ENCODE data around the gene UNC5C. TPM values are rescaled to one million over a fixed set of nuclear protein-coding genes. Genes with fewer than 3 reads are reported as not detected.

The UNC5C gene
- total and polyA plus RNA-seq, 10 of the 15 experiments (the other 5 are each of a cell fraction or from before 2014, with no cell fraction given), result 0.02 to 2.0 (median 0.15) TPM; not detected in 1

DNA sequence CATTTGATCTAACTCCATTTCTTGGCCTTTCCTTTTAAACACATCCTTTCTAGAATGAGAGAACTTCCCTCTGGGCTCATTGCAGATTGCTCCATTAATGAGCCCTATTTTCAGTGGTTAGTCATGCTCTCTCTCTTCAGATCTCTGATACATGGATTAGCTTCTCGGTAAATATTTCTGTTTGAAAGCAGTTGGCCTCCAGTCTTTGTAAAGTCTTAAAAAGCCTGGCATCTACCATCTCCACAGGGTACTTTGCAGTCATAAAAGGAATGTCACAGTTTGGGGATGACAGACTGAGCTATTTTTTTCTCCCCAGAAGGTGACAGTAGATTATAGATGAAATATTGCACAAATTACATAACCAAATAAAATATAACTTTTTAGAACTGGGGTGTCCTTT is 72.7 kb downstream of the UNC5C start:
- ChIA-PET RAD21 (ENCODE audit: unreplicated experiment) (no interaction called here), SMC1A (ENCODE audit: uncharacterized antibody, unreplicated experiment) (no interaction called here), CTCF (no interaction called here), POLR2A (no interaction called here)
- Histone ChIP-seq H3K36me3 (ENCODE audit: control insufficient read depth in 2 of 2, insufficient read depth in 2 of 2, low read length in 1 of 2) (no peaks in the 10 kb centered on the region), H3K27me3 (replicated peaks in 1 of 2; ENCODE audit: control insufficient read depth in 2 of 2, insufficient read depth in 2 of 2, low read length in 1 of 2) (no peaks in the 10 kb centered on the region), H3K9ac (ENCODE audit: control insufficient read depth, insufficient read depth, low read length) (no peak overlapping the region), H3K79me2 (ENCODE audit: control insufficient read depth, insufficient read depth, low read length) (no peaks in the 10 kb centered on the region), H3K9me3 (replicated peaks; ENCODE audit: control insufficient read depth, insufficient read depth, low read length) (no peaks in the 10 kb centered on the region), H3K4me2 (ENCODE audit: control insufficient read depth, insufficient read depth) (no peak overlapping the region), H3K4me3 (no peak overlapping the region), H2AFZ (ENCODE audit: control insufficient read depth, low read depth, low read length) (no peak overlapping the region), H3K27ac (ENCODE audit: control insufficient read depth, insufficient read depth) (no peak overlapping the region), H4K20me1 (ENCODE audit: control insufficient read depth, insufficient read depth) (no peaks in the 10 kb centered on the region), H3K4me1 (ENCODE audit: control insufficient read depth, insufficient read depth, low read length) (no peaks in the 10 kb centered on the region)
- in situ Hi-C loops (cut with MboI) (no loop called here), intact Hi-C loops (cut with micrococcal nuclease; ENCODE audit: unreplicated experiment) (no loop called here)
- ATAC-seq (no peak), FAIRE-seq (no peak), DNase-seq (ENCODE audit: low read depth, low spot score) (no peak)
- 0% methylated on average over 1 of the region's 1 CpG for WGBS (ENCODE audit: insufficient coverage, insufficient replicate concordance, low lambda C conversion rate, missing lambda C conversion rate)
- BruUV-seq (replicated peaks), result no TSS peak
- TF ChIP-seq ZNF207 (IDR thresholded peaks at IDR 0.05; ENCODE audit: borderline replicate concordance), result no peak
- no peak for TF ChIP-seq CREB1 (IDR thresholded peaks at IDR 0.05; ENCODE audit: low read depth)
- TF ChIP-seq SIX5 (IDR thresholded peaks at IDR 0.05; ENCODE audit: low read depth, low read length, severe bottlenecking), result no peak
- no peak for TF ChIP-seq SKIL (IDR thresholded peaks at IDR 0.05; ENCODE audit: low read depth, poor library complexity, severe bottlenecking)
- no peak for TF ChIP-seq SREBF2 (IDR thresholded peaks at IDR 0.05; ENCODE audit: low read length)
- no peak for TF ChIP-seq JUNB (IDR thresholded peaks at IDR 0.05)
- no peak for TF ChIP-seq TCF12 (IDR thresholded peaks at IDR 0.05; ENCODE audit: low read depth, low read length)
- TF ChIP-seq, protein P1, sequence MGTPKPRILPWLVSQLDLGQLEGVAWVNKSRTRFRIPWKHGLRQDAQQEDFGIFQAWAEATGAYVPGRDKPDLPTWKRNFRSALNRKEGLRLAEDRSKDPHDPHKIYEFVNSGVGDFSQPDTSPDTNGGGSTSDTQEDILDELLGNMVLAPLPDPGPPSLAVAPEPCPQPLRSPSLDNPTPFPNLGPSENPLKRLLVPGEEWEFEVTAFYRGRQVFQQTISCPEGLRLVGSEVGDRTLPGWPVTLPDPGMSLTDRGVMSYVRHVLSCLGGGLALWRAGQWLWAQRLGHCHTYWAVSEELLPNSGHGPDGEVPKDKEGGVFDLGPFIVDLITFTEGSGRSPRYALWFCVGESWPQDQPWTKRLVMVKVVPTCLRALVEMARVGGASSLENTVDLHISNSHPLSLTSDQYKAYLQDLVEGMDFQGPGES (IDR thresholded peaks at IDR 0.05), result no peak
- TF ChIP-seq HDAC6 (IDR thresholded peaks at IDR 0.05; ENCODE audit: unreplicated experiment), result no peak
- TF ChIP-seq DPF2 (IDR thresholded peaks at IDR 0.05), result no peak
- no peak for TF ChIP-seq MTA3 (IDR thresholded peaks at IDR 0.05; ENCODE audit: borderline replicate concordance, low read length)
- TF ChIP-seq JUND (IDR thresholded peaks at IDR 0.05; ENCODE audit: low read depth, low read length), result no peak
- TF ChIP-seq RELB (IDR thresholded peaks at IDR 0.05; ENCODE audit: low read depth), result no peak
- no peak for TF ChIP-seq SMC3 (IDR thresholded peaks at IDR 0.05; ENCODE audit: borderline replicate concordance, low read length)
- no peak for TF ChIP-seq PAX5 (IDR thresholded peaks at IDR 0.05; ENCODE audit: borderline replicate concordance, low read depth, low read length)

All from GM12878 (cell line).